ENCODE data around the gene IFNGR1. TPM values are rescaled to one million over a fixed set of nuclear protein-coding genes. Genes with fewer than 3 reads are reported as not detected.

The IFNGR1 gene
- total and polyA plus RNA-seq, 2 of the 13 experiments (the other 11 are each of a cell fraction or from before 2014, with no cell fraction given), result 82.8 to 87.8 TPM

DNA sequence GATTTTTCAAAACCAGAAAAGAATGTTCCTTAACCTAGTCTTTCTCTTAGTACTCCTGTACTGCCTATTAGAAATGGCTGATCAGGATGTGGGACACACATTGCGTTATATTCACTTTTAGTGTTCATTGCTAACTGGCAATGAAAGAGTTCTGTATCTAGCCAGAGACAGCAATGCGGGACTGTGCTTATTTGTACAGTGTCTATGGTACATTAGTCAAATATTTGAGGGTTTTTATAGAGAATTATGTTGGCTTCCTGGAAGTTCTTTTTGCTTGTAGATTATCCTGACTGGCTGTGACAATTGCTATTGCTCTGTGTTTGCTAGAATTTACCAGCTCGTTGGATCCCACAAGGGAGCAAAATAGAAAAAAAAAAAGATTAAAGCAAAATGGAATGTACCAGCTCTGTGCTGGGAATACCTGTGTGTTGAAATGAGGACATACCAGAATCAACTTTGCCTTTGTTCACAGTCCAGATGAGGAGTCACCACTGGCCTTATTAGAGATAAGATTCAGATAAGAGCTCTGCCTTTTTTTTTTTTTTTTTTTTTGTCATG, 22.4 kb upstream of the IFNGR1 start:
- ChIA-PET POLR2A (interaction anchor here (0.7 to 1.4 kb wide), 8 partner anchors 8 to 116 kb away, joined by 3 to 8 read pairs (median 4); partner anchors contain the start of gene IFNGR1), CTCF (ENCODE audit: low intra/inter-chr PET ratio, low total read pairs) (no interaction called here)
- Histone ChIP-seq H3K4me1 (ENCODE audit: insufficient read depth, low read length) (peaks cover 70% of the 10 kb centered on the region), H3K27me3 (ENCODE audit: control insufficient read depth in 1 of 2, insufficient read depth in 2 of 2, low read length in 2 of 2) (no peaks in the 10 kb centered on the region), H3K9me3 (ENCODE audit: low read length) (no peaks in the 10 kb centered on the region), H2AFZ (ENCODE audit: low read length) (no peak overlapping the region), H4K20me1 (ENCODE audit: insufficient read depth, low read length) (no peaks in the 10 kb centered on the region), H3K27ac (ENCODE audit: extremely low read length, insufficient read depth, low read length) (peak overlapping the region; percentile 52), H3K9ac (ENCODE audit: insufficient read depth, low read depth, low read length) (0 out of 2 replicates have a peak overlapping the region, but pooled peaks have one; percentile 12), H3K4me2 (ENCODE audit: low read depth, low read length) (peak overlapping the region; percentile 50), H3K36me3 (replicated peaks in 1 of 2; ENCODE audit: control insufficient read depth in 1 of 2, insufficient read depth in 2 of 2, low read length in 2 of 2) (no peaks in the 10 kb centered on the region), H3K79me2 (ENCODE audit: insufficient read depth, low read length) (no peaks in the 10 kb centered on the region), H3K4me3 (replicated peaks in 1 of 3; ENCODE audit: insufficient read depth in 1 of 3, low read depth in 2 of 3, low read length in 3 of 3) (no peak overlapping the region; a peak in 1 of 6 replicates)
- in situ Hi-C loops (cut with HindIII; ENCODE audit: extremely low pct_ligation_motif_present, low pct_unique_long_range_greater_than_20kb) (no loop called here), intact Hi-C loops (cut with micrococcal nuclease; ENCODE audit: unreplicated experiment) (loop anchor here (1.0 to 10.0 kb wide), 4 partner anchors 15 to 113 kb away; partner anchors contain the start of gene IFNGR1)
- under 1% methylated on average over 3 of the region's 3 CpGs for WGBS (ENCODE audit: low lambda C conversion rate)
- peak; percentile 61 for FAIRE-seq
- peak; percentile 100 for DNase-seq (ENCODE audit: low spot score)
- BruUV-seq (replicated peaks), result no TSS peak
- ATAC-seq, result peak; percentile 95
- no peak for TF ChIP-seq FOXP1 (IDR thresholded peaks at IDR 0.05)
- TF ChIP-seq FOXP1 (CRISPR knock-in tag; IDR thresholded peaks at IDR 0.05), result peak; percentile 49; the same call in 1 of the 2 replicates
- peak; percentile 39; the same call in 1 of the 2 replicates for TF ChIP-seq ZKSCAN8 (CRISPR knock-in tag; IDR thresholded peaks at IDR 0.05; ENCODE audit: borderline replicate concordance)
- no peak for TF ChIP-seq ZNF598 (CRISPR knock-in tag; IDR thresholded peaks at IDR 0.05; ENCODE audit: borderline replicate concordance)
- no peak for TF ChIP-seq ZNF883 (CRISPR knock-in tag; IDR thresholded peaks at IDR 0.05; ENCODE audit: not compliant biosample characterization)
- peak; percentile 65 for TF ChIP-seq FOXA3 (CRISPR knock-in tag; IDR thresholded peaks at IDR 0.05)
- TF ChIP-seq, protein P1, sequence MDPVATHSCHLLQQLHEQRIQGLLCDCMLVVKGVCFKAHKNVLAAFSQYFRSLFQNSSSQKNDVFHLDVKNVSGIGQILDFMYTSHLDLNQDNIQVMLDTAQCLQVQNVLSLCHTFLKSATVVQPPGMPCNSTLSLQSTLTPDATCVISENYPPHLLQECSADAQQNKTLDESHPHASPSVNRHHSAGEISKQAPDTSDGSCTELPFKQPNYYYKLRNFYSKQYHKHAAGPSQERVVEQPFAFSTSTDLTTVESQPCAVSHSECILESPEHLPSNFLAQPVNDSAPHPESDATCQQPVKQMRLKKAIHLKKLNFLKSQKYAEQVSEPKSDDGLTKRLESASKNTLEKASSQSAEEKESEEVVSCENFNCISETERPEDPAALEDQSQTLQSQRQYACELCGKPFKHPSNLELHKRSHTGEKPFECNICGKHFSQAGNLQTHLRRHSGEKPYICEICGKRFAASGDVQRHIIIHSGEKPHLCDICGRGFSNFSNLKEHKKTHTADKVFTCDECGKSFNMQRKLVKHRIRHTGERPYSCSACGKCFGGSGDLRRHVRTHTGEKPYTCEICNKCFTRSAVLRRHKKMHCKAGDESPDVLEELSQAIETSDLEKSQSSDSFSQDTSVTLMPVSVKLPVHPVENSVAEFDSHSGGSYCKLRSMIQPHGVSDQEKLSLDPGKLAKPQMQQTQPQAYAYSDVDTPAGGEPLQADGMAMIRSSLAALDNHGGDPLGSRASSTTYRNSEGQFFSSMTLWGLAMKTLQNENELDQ (CRISPR knock-in tag; IDR thresholded peaks at IDR 0.05; ENCODE audit: borderline replicate concordance), result no peak
- no peak for TF ChIP-seq LRRFIP1 (CRISPR knock-in tag; conservative IDR thresholded peaks at IDR 0.05)
- no peak for TF ChIP-seq ZNF225 (CRISPR knock-in tag; IDR thresholded peaks at IDR 0.05)
- TF ChIP-seq CREB1 (IDR thresholded peaks at IDR 0.05), result no peak
- TF ChIP-seq CREB1 (CRISPR knock-in tag; IDR thresholded peaks at IDR 0.05), result peak; percentile 68
- peak; percentile 74; the same call in 1 of the 2 replicates for TF ChIP-seq HMG20A (CRISPR knock-in tag; IDR thresholded peaks at IDR 0.05; ENCODE audit: borderline replicate concordance)
- no peak for TF ChIP-seq ZNF766 (CRISPR knock-in tag; IDR thresholded peaks at IDR 0.05; ENCODE audit: borderline replicate concordance)
- no peak for TF ChIP-seq EED (CRISPR knock-in tag; IDR thresholded peaks at IDR 0.05)
- no peak for TF ChIP-seq ZNF563 (CRISPR knock-in tag; IDR thresholded peaks at IDR 0.05)
- TF ChIP-seq ZNF616 (CRISPR knock-in tag; IDR thresholded peaks at IDR 0.05; ENCODE audit: low read depth), result no peak
- TF ChIP-seq ZNF431 (CRISPR knock-in tag; IDR thresholded peaks at IDR 0.05; ENCODE audit: borderline replicate concordance, low read depth), result no peak
- TF ChIP-seq IKZF4 (CRISPR knock-in tag; IDR thresholded peaks at IDR 0.05; ENCODE audit: borderline replicate concordance, low read depth, not compliant biosample characterization), result no peak
- no peak for TF ChIP-seq ZNF335 (CRISPR knock-in tag; IDR thresholded peaks at IDR 0.05)
- TF ChIP-seq ATAD3A (CRISPR knock-in tag; IDR thresholded peaks at IDR 0.05), result no peak

All from HepG2 (cell line).